Gastrocnemius medialis (tissue), 4 donors: ENCODE data around the gene ITPA. TPM values are rescaled to one million over a fixed set of nuclear protein-coding genes. Genes with fewer than 3 reads are reported as not detected.

ENCODE experiments used
- ATAC-seq, 2 donors: fragments of 150-250 bp; one replicate each; pipeline ENCODE4 v1.9.1; 2016
- DNase-seq, 2 donors: peaks; one replicate each; pipeline ENCODE4 v3.0.0-alpha.2; 2019
- H3K27ac ChIP-seq, 4 donors: fragments of 200-600 bp; sonication (generic); 1 replicate in 1 of 4; 2 replicates in 3 of 4; pipeline ENCODE4 v1.5.1; 2016 to 2018; ENCODE audit warnings: mild to moderate bottlenecking in 2 of 4, moderate library complexity in 1 of 4
- H3K27me3 ChIP-seq, 3 donors: fragments of 200-600 bp; sonication (generic) in 2 of 3; 1 replicate in 1 of 3; 2 replicates in 2 of 3; pipeline versions ENCODE4 v1.5.1 to v1.6.0; 2016 to 2019; ENCODE audit warnings: mild to moderate bottlenecking in 1 of 3, moderate library complexity in 1 of 3
- H3K36me3 ChIP-seq, 2 donors: fragments of 200-600 bp; sonication (generic) in 1 of 2; one replicate each; pipeline ENCODE4 v1.5.1; 2017 to 2018
- H3K4me1 ChIP-seq, 2 donors: fragments of 200-600 bp; sonication (generic) in 1 of 2; one replicate each; pipeline ENCODE4 v1.5.1; 2016 to 2017; ENCODE audit warnings: mild to moderate bottlenecking in 2 of 2
- H3K4me3 ChIP-seq, 4 donors: fragments of 200-600 bp; sonication (generic) in 3 of 4; 1 replicate in 1 of 4; 2 replicates in 3 of 4; pipeline ENCODE4 v1.5.1; 2016 to 2019; ENCODE audit warnings: mild to moderate bottlenecking in 2 of 4
- H3K9me3 ChIP-seq, 3 donors: fragments of 200-600 bp; sonication (generic) in 2 of 3; 1 replicate in 1 of 3; 2 replicates in 2 of 3; pipeline ENCODE4 v1.5.1; 2016 to 2019
- CTCF ChIP-seq, 5 experiments: fragments of 450-650 bp in 3 of 5; fragments of 200-600 bp in 2 of 5; sonication (generic) in 2 of 5; IDR thresholded peaks in 4 of 5; conservative IDR thresholded peaks in 1 of 5; 1 replicate in 4 of 5; 2 replicates in 1 of 5; pipeline ENCODE4 v1.5.1; 2016 to 2019; ENCODE audit warnings: antibody characterized with exemption in 5 of 5, mild to moderate bottlenecking in 3 of 5, moderate library complexity in 3 of 5
- POLR2A ChIP-seq, 2 donors: fragments of 450-650 bp; IDR thresholded peaks; one replicate each; pipeline ENCODE4 v1.6.1; 2017; ENCODE audit warnings: antibody characterized with exemption in 2 of 2, mild to moderate bottlenecking in 2 of 2, moderate library complexity in 2 of 2
- in situ Hi-C, 4 donors: fragments of 200-750 bp; cut with MboI; loops; one replicate each; pipeline versions ENCODE4 v1.15.0 to v1.8.0; 2017; ENCODE audit warnings: low sequenced_read_pairs in 4 of 4
- intact Hi-C: fragments of 100-400 bp; cut with DNase I; formaldehyde crosslinking; loops from one replicate; pipeline ENCODE4 v1.15.1; 2023; ENCODE audit warnings: low total_unique reads
- total RNA-seq, 4 donors: library from RNA; depleted of rRNA; stranded (reverse); fragments of >200 nt; gene quantifications; one replicate each; pipeline versions ENCODE4 v1.1.0 to v1.2.3, GENCODE V29; 2016

ITPA gene
- total RNA-seq, 4 donors from 2014 or later, result 27.2 to 59.5 (median 34.0) TPM

- H3K4me1 ChIP-seq, result no peaks in the 10 kb centered on the region
- DNase-seq (no peak), ATAC-seq (no peak)
- H3K27me3 ChIP-seq, result no peaks in the 10 kb centered on the region
- H3K4me3 ChIP-seq, result no peak overlapping the region
- TF ChIP-seq POLR2A (IDR thresholded peaks at IDR 0.05), result no peak
- TF ChIP-seq CTCF (IDR thresholded peaks at IDR 0.05 in 4 of 5, conservative IDR thresholded peaks at IDR 0.05 in 1 of 5), result no peak
- peaks cover 3 to 80% of the 10 kb centered on the region in 2 donors for H3K36me3 ChIP-seq
- in situ Hi-C loops, result loop anchor here in 1 of 4 donors (25.0 kb wide), 1 partner anchor 132 kb away; the partner anchor contains the start of gene OXT
- no peak overlapping the region for H3K27ac ChIP-seq
- H3K9me3 ChIP-seq, result no peaks in the 10 kb centered on the region
- intact Hi-C loops, result no loop called here
Measured at GRCh38 chr20:3193806-3194616, 15.3 kb upstream of the ITPA start.

- Histone ChIP-seq H3K9me3 (no peaks in the 10 kb centered on the region), H3K36me3 (peaks cover 3 to 85% of the 10 kb centered on the region in 2 donors), H3K4me1 (no peaks in the 10 kb centered on the region), H3K27ac (no peak overlapping the region), H3K4me3 (no peak overlapping the region), H3K27me3 (no peaks in the 10 kb centered on the region)
- in situ Hi-C loops, result loop anchor here in 1 of 4 donors (25.0 kb wide), 1 partner anchor 132 kb away; the partner anchor contains the start of gene OXT
- intact Hi-C loops, result no loop called here
- DNase-seq, result no peak
- no peak for ATAC-seq
- TF ChIP-seq POLR2A (IDR thresholded peaks at IDR 0.05) (no peak), CTCF (IDR thresholded peaks at IDR 0.05 in 4 of 5, conservative IDR thresholded peaks at IDR 0.05 in 1 of 5) (no peak)
Measured at GRCh38 chr20:3194617-3195280, 14.5 kb upstream of the ITPA start.

DNA sequence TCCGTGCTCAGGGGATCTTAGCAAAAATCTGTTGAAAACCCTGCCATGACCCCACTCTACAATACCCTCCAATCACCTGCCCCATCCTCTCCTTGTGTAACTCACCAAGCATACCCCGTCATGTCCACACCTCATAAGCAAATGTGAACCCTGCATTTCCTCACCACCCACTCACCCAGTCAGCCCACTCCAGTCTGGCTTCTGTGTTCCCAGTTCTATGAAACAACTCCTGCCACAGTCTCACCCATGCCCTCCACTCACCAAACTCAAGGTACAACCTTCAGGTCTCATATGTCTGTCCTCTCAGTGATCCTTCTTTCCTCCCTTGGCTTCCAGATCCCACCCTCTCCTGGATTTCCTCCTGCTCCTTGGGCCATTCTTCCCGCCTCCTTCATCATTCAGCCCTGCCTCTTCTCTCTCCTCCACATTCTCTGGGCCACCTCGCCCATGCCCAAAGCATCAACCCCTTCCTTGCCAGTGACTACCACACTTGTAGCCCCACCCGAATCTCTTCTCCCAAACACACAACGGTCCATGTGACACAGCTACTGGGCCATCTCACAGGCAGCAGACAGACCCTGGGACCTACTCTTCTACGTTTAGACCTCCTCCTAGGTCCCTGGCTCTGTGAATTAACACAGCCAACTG is 13.6 kb upstream of the ITPA start:
- TF ChIP-seq POLR2A (IDR thresholded peaks at IDR 0.05), result no peak
- no peak for TF ChIP-seq CTCF (IDR thresholded peaks at IDR 0.05 in 4 of 5, conservative IDR thresholded peaks at IDR 0.05 in 1 of 5)
- peaks cover 3 to 85% of the 10 kb centered on the region in 2 donors for H3K36me3 ChIP-seq
- intact Hi-C loops (no loop called here), in situ Hi-C loops (loop anchor here in 1 of 4 donors (25.0 kb wide), 1 partner anchor 133 kb away; the partner anchor contains the start of gene OXT)
- ATAC-seq (no peak), DNase-seq (no peak)
- no peaks in the 10 kb centered on the region for H3K9me3 ChIP-seq
- H3K4me1 ChIP-seq, result no peaks in the 10 kb centered on the region
- no peak overlapping the region for H3K4me3 ChIP-seq
- no peak overlapping the region for H3K27ac ChIP-seq
- H3K27me3 ChIP-seq, result no peaks in the 10 kb centered on the region

DNA sequence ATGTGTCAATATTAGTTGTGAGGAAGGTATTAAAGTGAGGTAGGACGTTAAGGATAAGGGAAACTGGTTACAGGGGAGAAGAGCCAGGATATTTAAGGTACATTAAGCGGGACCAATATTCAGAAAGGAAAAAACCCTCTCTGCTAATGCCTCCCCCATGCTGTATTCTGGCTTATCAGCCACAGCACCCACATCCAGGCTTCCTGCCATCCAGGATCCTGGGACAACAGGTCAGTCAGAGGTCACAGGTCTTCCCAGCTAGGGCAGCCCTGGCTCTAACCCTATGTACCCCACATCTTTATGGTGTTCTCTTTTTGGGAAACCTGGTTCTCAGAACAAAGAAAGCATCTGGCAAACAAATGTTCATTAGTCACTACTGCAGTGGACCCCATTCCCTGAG is 10.1 kb upstream of the ITPA start:
- Histone ChIP-seq H3K27me3 (no peaks in the 10 kb centered on the region), H3K9me3 (no peaks in the 10 kb centered on the region), H3K27ac (no peak overlapping the region), H3K4me1 (peaks cover 8 to 14% of the 10 kb centered on the region in 2 donors), H3K4me3 (no peak overlapping the region), H3K36me3 (peaks cover 3 to 68% of the 10 kb centered on the region in 2 donors)
- intact Hi-C loops, result no loop called here
- in situ Hi-C loops, result loop anchor here in 1 of 4 donors (25.0 kb wide), 1 partner anchor 137 kb away; the partner anchor contains the start of gene OXT
- no peak for ATAC-seq
- DNase-seq, result no peak
- TF ChIP-seq POLR2A (IDR thresholded peaks at IDR 0.05), result no peak
- no peak for TF ChIP-seq CTCF (IDR thresholded peaks at IDR 0.05 in 4 of 5, conservative IDR thresholded peaks at IDR 0.05 in 1 of 5)
